HepG2 (cell line): ENCODE data around the gene TLN1. TPM values are rescaled to one million over a fixed set of nuclear protein-coding genes. Genes with fewer than 3 reads are reported as not detected.

ENCODE experiments used
- ATAC-seq: fragments of 200-7000 bp; cut with Tn5 transposase; 3 replicates; pipeline ENCODE4 v1.9.1; 2020; ENCODE audit warnings: mild to moderate bottlenecking, moderate library complexity
- BruUV-seq: library from RNA; stranded (reverse); fragments of 400-500 nt; replicated peaks from 2 replicates; lab custom pipeline; 2021; lab: Mats Ljungman, UMichigan
- CTCF ChIA-PET: fragments of 300-600 bp; formaldehyde crosslinking; extraction: SDS; loops from one replicate; lab custom pipeline; 2021; ENCODE audit warnings: low total read pairs, inconsistent platforms, low intra/inter-chr PET ratio; lab: Yijun Ruan, JAX
- POLR2A ChIA-PET: fragments of 350-600 bp; sonication (Branson Sonifier 250); formaldehyde crosslinking; loops from one replicate; lab custom pipeline; 2020; ENCODE audit warnings: antibody characterized with exemption, inconsistent platforms; lab: Yijun Ruan, JAX
- DNase-seq: peaks from one replicate; pipeline ENCODE4 v3.0.0-alpha.2; 2015; ENCODE audit warnings: low spot score
- FAIRE-seq: peaks from 3 replicates; lab custom pipeline; 2011; peaks lifted over from hg19 to GRCh38; lab: Jason Lieb, UNC
- H2AFZ ChIP-seq: one replicate; pipeline ENCODE4 v1.6.1; 2011; ENCODE audit warnings: low read length, inconsistent platforms
- H3K27ac ChIP-seq: fragments of 300-600 bp; 3 replicates; pipeline ENCODE4 v1.8.0; 2011; ENCODE audit warnings: mixed run types, mild to moderate bottlenecking, mixed read lengths, low read length, inconsistent platforms; ENCODE audit not compliant: insufficient read depth; ENCODE audit errors: extremely low read length
- H3K27me3 ChIP-seq, 2 experiments: fragments of 200-600 bp in 1 of 2; 2 replicates in 1 of 2; 3 replicates in 1 of 2; pipeline versions ENCODE4 v1.6.0 to v1.8.0; 2011; ENCODE audit warnings: low read length in 2 of 2, mild to moderate bottlenecking in 2 of 2, moderate library complexity in 2 of 2, inconsistent platforms in 1 of 2; ENCODE audit not compliant: insufficient read depth in 2 of 2, control insufficient read depth in 1 of 2
- H3K36me3 ChIP-seq, 2 experiments: fragments of 200-600 bp in 1 of 2; replicated peaks in 1 of 2; 2 replicates in 1 of 2; 3 replicates in 1 of 2; pipeline versions ENCODE4 v1.5.1 to v1.8.0; 2011; ENCODE audit warnings: low read length in 2 of 2, inconsistent platforms in 1 of 2; ENCODE audit not compliant: insufficient read depth in 2 of 2, control insufficient read depth in 1 of 2
- H3K4me1 ChIP-seq: 2 replicates; pipeline ENCODE4 v1.5.1; 2012; ENCODE audit warnings: low read length, inconsistent platforms; ENCODE audit not compliant: insufficient read depth
- H3K4me2 ChIP-seq: 2 replicates; pipeline ENCODE4 v1.6.0; 2011; ENCODE audit warnings: low read depth, low read length, inconsistent platforms
- H3K4me3 ChIP-seq, 3 experiments: fragments of 200-600 bp in 1 of 3; sonication (generic), shearing (Covaris generic) in 1 of 3; replicated peaks in 1 of 3; 2 replicates each; pipeline ENCODE4 v1.5.1; 2011 to 2016; ENCODE audit warnings: low read length in 3 of 3, inconsistent platforms in 2 of 3, low read depth in 2 of 3, mild to moderate bottlenecking in 2 of 3, control low read depth in 1 of 3, mixed read lengths in 1 of 3; ENCODE audit not compliant: insufficient read depth in 1 of 3
- H3K79me2 ChIP-seq: one replicate; pipeline ENCODE4 v1.6.1; 2011; ENCODE audit warnings: low read length, inconsistent platforms; ENCODE audit not compliant: insufficient read depth
- H3K9ac ChIP-seq: 2 replicates; pipeline ENCODE4 v1.6.0; 2011; ENCODE audit warnings: mild to moderate bottlenecking, low read depth, low read length, inconsistent platforms; ENCODE audit not compliant: insufficient read depth
- H3K9me3 ChIP-seq: 2 replicates; pipeline ENCODE4 v1.5.1; 2012; ENCODE audit warnings: mild to moderate bottlenecking, low read length
- H4K20me1 ChIP-seq: 2 replicates; pipeline ENCODE4 v1.6.0; 2011; ENCODE audit warnings: inconsistent platforms, mild to moderate bottlenecking, low read length, moderate library complexity; ENCODE audit not compliant: insufficient read depth
- BRCA1 ChIP-seq: sonication (generic); formaldehyde crosslinking; IDR thresholded peaks from 2 replicates; pipeline ENCODE4 v1.4.0; 2020; ENCODE audit warnings: missing genetic modification reagents
- GLMP ChIP-seq: sonication (generic); formaldehyde crosslinking; IDR thresholded peaks from 2 replicates; pipeline ENCODE4 v1.9.0; 2021; ENCODE audit warnings: missing genetic modification reagents, mild to moderate bottlenecking, borderline replicate concordance
- HMGXB3 ChIP-seq: sonication (generic); formaldehyde crosslinking; IDR thresholded peaks from 2 replicates; pipeline ENCODE4 v1.4.0; 2020; ENCODE audit warnings: missing genetic modification reagents, borderline replicate concordance
- HNRNPK ChIP-seq: fragments of 200-400 bp; formaldehyde crosslinking; IDR thresholded peaks from 2 replicates; pipeline ENCODE4 v1.6.1; 2018; ENCODE audit warnings: low read length, low read depth, moderate library complexity, mild to moderate bottlenecking; ENCODE audit not compliant: poor library complexity, severe bottlenecking
- MTERF4 ChIP-seq: sonication (generic); formaldehyde crosslinking; IDR thresholded peaks from 2 replicates; pipeline ENCODE4 v1.8.0; 2023; ENCODE audit warnings: mild to moderate bottlenecking, missing genetic modification reagents
- MZF1 ChIP-seq: sonication (generic); formaldehyde crosslinking; IDR thresholded peaks from 2 replicates; pipeline ENCODE4 v1.8.1; 2023; ENCODE audit warnings: mild to moderate bottlenecking, missing genetic modification reagents, borderline replicate concordance
- PHF21A ChIP-seq: sonication (generic); formaldehyde crosslinking; IDR thresholded peaks from 2 replicates; pipeline ENCODE4 v1.5.0; 2020; ENCODE audit warnings: mild to moderate bottlenecking, missing genetic modification reagents
- RAD21 ChIP-seq: fragments of 450-650 bp; formaldehyde crosslinking; IDR thresholded peaks from 2 replicates; pipeline ENCODE4 v1.5.0; 2020; ENCODE audit warnings: mild to moderate bottlenecking
- TFAP4 ChIP-seq: sonication (generic); IDR thresholded peaks from 2 replicates; pipeline ENCODE4 v1.6.1; 2016; ENCODE audit warnings: low read depth, borderline replicate concordance
- ZFP62 ChIP-seq: sonication (generic); formaldehyde crosslinking; IDR thresholded peaks from 2 replicates; pipeline ENCODE4 v1.4.0; 2020; ENCODE audit warnings: missing genetic modification reagents
- ZNF160 ChIP-seq: sonication (generic); formaldehyde crosslinking; IDR thresholded peaks from 2 replicates; pipeline ENCODE4 v1.8.0; 2022; ENCODE audit warnings: mild to moderate bottlenecking, inconsistent platforms, missing genetic modification reagents
- ZNF33B ChIP-seq: sonication (generic); formaldehyde crosslinking; IDR thresholded peaks from 2 replicates; pipeline ENCODE4 v1.5.1; 2020; ENCODE audit warnings: mild to moderate bottlenecking, missing genetic modification reagents
- ZNF674 ChIP-seq: sonication (generic); formaldehyde crosslinking; IDR thresholded peaks from 2 replicates; pipeline ENCODE4 v1.5.0; 2020; ENCODE audit warnings: low read depth, mild to moderate bottlenecking, missing genetic modification reagents
- ZNF800 ChIP-seq: sonication (generic); formaldehyde crosslinking; IDR thresholded peaks from 2 replicates; pipeline ENCODE4 v1.4.0; 2020; ENCODE audit warnings: missing genetic modification reagents
- WGBS: methylation state at CpG from one replicate; pipeline ENCODE4 v1.1.6; 2017; ENCODE audit warnings: low lambda C conversion rate; 5-methylcytosine and 5-hydroxymethylcytosine counted together
- in situ Hi-C: cut with HindIII; loops from 2 replicates; pipeline ENCODE4 v1.10.0; 2017; ENCODE audit warnings: low pct_unique_long_range_greater_than_20kb; ENCODE audit not compliant: extremely low pct_ligation_motif_present
- intact Hi-C: fragments of 100-400 bp; cut with micrococcal nuclease; formaldehyde crosslinking; loops from one replicate; pipeline ENCODE4 v1.10.0; 2022; ENCODE audit not compliant: unreplicated experiment
- polyA plus RNA-seq, 8 experiments: library from polyadenylated mRNA; depleted of rRNA in 3 of 8; stranded (reverse) in 7 of 8; unstranded in 1 of 8; fragments of >200 nt; fragmentation: Illumina TruSeq in 4 of 8; extraction: Trizol in 4 of 8; gene quantifications; 2 replicates each; pipeline versions ENCODE4 v1.2.1 to v1.2.3, GENCODE V29; 2011 to 2016; ENCODE audit warnings: low read depth in 4 of 8, missing spikeins in 1 of 8, mixed read lengths in 1 of 8; ENCODE audit not compliant: insufficient read depth in 1 of 8
- total RNA-seq, 5 experiments: library from RNA; depleted of rRNA; stranded (reverse); fragments of >200 nt; fragmentation: Illumina TruSeq; extraction: Trizol; gene quantifications; 2 replicates each; pipeline ENCODE4 v1.2.3, GENCODE V29; 2016; ENCODE audit warnings: low read depth in 1 of 5

TLN1 gene
- total and polyA plus RNA-seq, 2 of the 13 experiments (the other 11 are each of a cell fraction or from before 2014, with no cell fraction given): 35.2 to 51.8 TPM

- ChIA-PET CTCF (no interaction called here), POLR2A (interaction anchor here (1.8 to 3.5 kb wide), 8 partner anchors 19 to 657 kb away, joined by 8 to 44 read pairs (median 13); partner anchors contain the start of genes ARHGEF39, CCDC107, GBA2 and RGP1)
- Histone ChIP-seq H3K4me1 (peaks cover 62% of the 10 kb centered on the region), H3K9me3 (no peaks in the 10 kb centered on the region), H3K79me2 (peaks cover 64% of the 10 kb centered on the region), H3K27me3 (no peaks in the 10 kb centered on the region; a peak in 1 of 5 replicates), H3K4me2 (peak overlapping the region; percentile 98), H3K9ac (peak overlapping the region; percentile 58), H4K20me1 (peaks cover 30% of the 10 kb centered on the region), H3K4me3 (peak overlapping the region; percentile 14 to 98 (median 59)), H3K27ac (peak overlapping the region; percentile 77), H3K36me3 (peaks cover 2 to 25% of the 10 kb centered on the region in 2 experiments), H2AFZ (no peak overlapping the region)
- DNase-seq (no peak), ATAC-seq (no peak), FAIRE-seq (no peak)
- in situ Hi-C loops: loop anchor here (5.0 kb wide), 1 partner anchor 62 kb away; the partner anchor contains the start of gene ARHGEF39
- TF ChIP-seq ZFP62 (CRISPR knock-in tag): no peak
- TF ChIP-seq RAD21 (CRISPR knock-in tag): no peak
- no peak for TF ChIP-seq PHF21A
- no peak for TF ChIP-seq HMGXB3
- TF ChIP-seq MTERF4: no peak
- no peak for TF ChIP-seq ZNF33B
- no peak for TF ChIP-seq ZNF674
- TF ChIP-seq ZNF800: no peak
- TF ChIP-seq HNRNPK: no peak
- no peak for TF ChIP-seq BRCA1
- TF ChIP-seq TFAP4: no peak
- no peak for TF ChIP-seq GLMP (CRISPR knock-in tag)
- no peak for TF ChIP-seq ZNF160 (CRISPR knock-in tag)
- TF ChIP-seq MZF1 (CRISPR knock-in tag): no peak
- WGBS: 82% methylated on average over 3 of the region's 3 CpGs
- BruUV-seq: no TSS peak
- intact Hi-C loops: no loop called here
These were observed 2.9 kb downstream of the TLN1 start for GRCh38 chr9:35729101-35729500.
